Measurements from ENCODE around the gene ANAPC16.
A peak's percentile ranks its signal among the peaks of the same experiment; 100 is the strongest.
"Not testable (repeated sequence)": the region's sequence is repeated elsewhere in the genome, so short reads cannot be mapped to it uniquely, and the experiment has no call there.

Gene ANAPC16

DNA sequence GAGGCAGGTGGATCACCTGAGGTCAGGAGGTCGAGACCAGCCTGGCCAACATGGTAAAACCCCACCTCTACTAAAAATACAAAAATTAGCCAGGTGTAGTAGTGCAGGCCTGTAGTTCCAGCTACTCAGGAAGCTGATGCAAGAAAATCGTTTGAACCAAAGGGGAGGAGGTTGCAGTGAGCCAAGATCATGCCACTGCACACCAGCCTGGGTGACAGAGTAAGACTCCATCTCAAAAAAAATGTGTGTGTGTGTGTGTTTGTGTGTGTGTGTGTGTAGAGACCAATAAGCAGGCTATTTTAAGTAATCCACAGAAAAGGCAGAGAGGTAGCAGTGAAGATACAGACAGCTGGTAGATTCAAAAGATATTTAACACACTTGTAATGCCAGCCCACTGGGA, 7.3 kb upstream of the ANAPC16 start:
- intact Hi-C loops (cut with DNase I); DNase-seq: not testable (repeated sequence)

DNA sequence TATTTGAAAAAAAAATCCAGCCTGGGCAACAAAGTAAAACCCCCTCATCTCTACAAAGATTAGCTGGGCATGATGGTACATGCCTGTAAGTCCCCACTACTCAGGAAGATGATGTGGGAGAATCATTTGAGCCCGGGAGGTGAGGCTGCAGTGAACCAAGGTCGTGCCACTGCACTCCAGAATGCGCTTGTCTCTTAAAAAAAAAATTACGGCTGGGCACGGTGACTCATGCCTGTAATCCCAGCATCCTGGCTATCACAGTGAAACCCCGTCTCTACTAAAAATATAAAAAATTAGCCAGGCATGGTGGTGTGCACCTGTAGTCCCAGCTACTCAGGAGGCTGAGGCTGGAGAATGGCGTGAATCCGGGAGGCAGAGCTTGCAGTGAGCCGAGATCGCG, 4.4 kb upstream of the ANAPC16 start:
- intact Hi-C loops (cut with DNase I) = not testable (repeated sequence)
- peak in 1 of 10 donors; percentile 11 for DNase-seq

DNA sequence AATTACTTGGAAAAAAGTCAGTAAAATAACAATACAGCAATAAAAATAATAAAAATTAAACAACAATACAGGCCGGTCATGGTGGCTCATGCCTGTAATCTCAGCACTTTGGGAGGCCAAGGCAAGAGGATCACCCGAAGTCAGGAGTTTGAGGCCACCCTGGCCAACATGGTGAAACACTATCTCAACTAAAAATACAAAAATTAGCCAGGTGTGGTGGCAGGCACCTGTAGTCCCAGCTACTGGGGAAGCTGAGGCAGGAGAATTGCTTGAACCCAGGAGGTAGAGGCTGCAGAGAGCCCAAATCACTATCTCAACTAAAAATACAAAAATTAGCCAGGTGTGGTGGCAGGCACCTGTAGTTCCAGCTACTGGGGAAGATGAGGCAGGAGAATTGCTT, 4.0 kb upstream of the ANAPC16 start:
- DNase-seq; intact Hi-C loops (cut with DNase I): not testable (repeated sequence)

DNA sequence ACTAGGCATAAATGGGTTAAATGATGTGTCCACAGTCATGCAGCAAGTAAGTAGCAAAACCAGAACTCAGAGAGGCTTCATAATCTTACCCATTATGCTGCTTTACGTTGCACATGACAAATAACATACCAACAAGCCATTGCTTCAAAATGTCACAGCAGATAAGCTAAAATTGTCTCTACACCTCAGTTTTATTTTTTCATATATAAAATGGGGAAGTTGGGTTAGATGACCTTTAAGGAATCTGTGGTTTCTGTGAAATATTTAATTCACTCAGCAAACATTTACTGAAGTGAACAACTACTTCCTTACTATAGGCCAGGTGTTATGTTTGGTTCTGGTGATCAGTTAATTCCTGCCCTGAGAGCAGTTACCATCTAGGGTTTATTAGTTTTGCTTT, 2.5 kb downstream of the ANAPC16 start:
- intact Hi-C loops (cut with DNase I) = no loop called here

DNA sequence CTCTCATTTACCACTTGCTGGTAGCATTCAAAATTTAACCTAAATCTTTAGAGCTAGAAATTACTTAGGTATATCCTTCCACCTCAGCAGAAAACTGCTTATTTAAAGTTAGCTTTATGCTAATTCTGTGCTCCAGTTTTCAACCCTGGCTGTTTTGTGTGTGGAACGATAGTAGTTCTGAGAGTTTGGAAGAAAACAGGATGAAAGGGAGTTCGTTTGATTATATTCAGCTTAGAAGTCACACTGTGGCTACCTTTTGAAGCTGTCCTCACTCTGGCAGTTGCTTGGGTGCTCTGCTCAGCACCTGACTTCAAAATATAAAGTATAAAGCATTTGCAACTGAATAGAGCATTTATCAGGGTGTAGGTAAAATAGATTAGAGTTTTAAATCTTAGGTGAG, 2.9 kb downstream of the ANAPC16 start:
- intact Hi-C loops (cut with DNase I) = no loop called here
- no peak for DNase-seq

More for the DNA sequence above, 2.5 kb downstream of the ANAPC16 start:
- DNase-seq = no peak

DNA sequence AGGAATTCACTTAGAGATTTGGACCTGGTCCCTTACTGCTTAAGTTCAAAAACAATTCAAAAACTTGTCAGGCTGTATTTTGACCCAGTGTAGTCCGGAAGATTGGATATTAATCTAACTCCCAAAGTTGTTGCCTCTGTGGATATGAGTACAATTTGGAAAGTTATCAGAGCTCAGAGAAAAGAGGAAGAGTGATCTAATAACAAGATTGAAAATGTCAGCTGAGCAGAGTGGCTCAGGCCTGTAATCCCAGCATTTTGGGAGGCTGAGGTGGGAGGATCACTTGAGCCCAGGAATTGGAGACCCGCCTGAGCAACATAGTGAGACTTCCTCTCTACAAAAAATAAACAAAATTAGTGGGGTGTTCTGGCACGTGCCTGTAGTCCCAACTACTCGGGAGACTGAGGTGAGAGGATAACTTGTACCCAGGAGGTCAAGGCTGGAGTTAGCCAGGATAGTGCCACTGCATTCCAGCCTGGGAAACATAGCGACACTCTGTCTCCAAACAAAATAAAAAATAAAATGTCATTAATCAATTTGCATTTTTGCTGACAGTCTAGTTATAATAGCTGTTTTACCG, 3.5 kb downstream of the ANAPC16 start:
- peak in 1 of 10 donors; percentile 4 for DNase-seq
- intact Hi-C loops (cut with DNase I) = no loop called here

DNA sequence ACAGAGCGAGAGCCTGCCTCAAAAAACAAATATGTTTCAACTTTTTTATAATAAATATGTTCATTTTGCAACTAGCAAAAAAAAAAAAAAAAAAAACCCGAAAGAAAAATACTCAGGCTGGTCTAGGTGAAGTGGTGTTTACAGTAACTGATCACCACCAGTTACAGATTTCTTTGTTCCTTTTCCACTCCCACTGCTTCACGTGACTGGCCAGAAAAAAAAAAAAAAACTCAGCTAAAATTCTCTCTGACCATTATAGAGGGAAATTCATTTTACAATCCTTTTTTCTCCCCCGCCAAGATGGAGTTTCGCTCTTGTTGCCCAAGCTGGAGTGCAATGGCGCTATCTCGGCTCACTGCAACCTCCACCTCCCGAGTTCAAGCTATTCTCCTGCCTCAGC, 4.8 kb downstream of the ANAPC16 start:
- DNase-seq = no peak
- intact Hi-C loops (cut with DNase I) = loop anchor here (5.0 kb wide), 2 partner anchors 88 to 173 kb away; no protein-coding TSS in a partner anchor

DNA sequence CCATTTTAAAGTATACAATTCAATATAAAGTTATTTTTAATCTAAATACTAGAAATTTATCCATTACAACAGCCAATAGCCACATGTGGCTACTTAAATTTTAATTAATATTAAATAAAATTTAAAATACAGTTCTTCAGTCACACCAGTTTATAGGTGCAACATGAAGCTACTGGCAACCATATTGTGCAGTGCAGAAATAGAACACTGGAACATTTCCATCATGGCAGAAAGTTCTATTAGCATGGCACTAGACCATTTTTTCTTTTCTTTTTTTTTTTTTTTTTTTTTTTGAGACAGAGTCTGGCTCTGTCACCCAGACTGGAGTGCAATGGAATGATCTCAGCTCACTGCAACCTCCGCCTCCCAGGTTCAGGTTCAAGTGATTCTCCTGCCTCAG, 5.5 kb downstream of the ANAPC16 start:
- no peak for DNase-seq
- intact Hi-C loops (cut with DNase I) = loop anchor here (5.0 kb wide), 2 partner anchors 89 to 174 kb away; no protein-coding TSS in a partner anchor

DNA sequence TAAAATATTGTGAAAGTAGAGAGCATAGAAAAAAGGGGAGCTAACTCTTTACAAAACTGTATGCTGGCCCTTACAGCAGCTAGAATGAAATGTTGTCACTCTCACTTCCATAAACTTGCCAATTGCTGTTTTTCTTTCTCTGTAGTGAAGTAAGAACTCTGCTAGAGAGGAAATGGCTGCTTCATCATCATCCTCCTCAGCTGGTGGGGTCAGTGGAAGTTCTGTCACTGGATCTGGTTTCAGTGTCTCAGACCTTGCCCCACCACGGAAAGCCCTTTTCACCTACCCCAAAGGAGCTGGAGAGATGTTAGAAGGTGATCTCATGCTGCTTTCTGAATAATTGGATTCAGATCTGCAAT, 7.9 kb downstream of the ANAPC16 start:
- peak in 1 of 10 donors; percentile 30 for DNase-seq
- intact Hi-C loops (cut with DNase I) = loop anchor here (2.0 to 5.0 kb wide), 3 partner anchors 91 to 327 kb away; no protein-coding TSS in a partner anchor

DNA sequence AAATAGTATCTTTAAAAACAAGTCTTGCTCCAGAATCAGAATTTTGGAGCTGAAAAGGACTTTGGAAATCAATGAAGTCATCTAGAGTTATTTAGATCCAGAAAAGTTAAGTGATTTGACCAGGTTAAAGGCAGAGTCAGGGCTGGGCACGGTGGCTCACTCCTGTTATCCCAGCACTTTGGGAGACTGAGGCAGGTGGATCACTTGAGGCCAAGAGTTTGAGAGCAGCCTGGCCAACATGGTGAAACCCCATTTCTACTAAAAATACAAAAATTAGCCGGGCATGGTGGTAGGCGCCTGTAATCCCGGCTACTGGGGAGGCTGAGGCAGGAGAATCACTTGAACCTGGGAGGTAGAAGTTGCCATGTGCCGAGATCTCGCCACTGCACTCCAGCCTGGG, 8.4 kb downstream of the ANAPC16 start:
- DNase-seq = peak in 1 of 10 donors; percentile 65
- intact Hi-C loops (cut with DNase I) = loop anchor here (5.0 kb wide), 2 partner anchors 92 to 177 kb away; no protein-coding TSS in a partner anchor

DNA sequence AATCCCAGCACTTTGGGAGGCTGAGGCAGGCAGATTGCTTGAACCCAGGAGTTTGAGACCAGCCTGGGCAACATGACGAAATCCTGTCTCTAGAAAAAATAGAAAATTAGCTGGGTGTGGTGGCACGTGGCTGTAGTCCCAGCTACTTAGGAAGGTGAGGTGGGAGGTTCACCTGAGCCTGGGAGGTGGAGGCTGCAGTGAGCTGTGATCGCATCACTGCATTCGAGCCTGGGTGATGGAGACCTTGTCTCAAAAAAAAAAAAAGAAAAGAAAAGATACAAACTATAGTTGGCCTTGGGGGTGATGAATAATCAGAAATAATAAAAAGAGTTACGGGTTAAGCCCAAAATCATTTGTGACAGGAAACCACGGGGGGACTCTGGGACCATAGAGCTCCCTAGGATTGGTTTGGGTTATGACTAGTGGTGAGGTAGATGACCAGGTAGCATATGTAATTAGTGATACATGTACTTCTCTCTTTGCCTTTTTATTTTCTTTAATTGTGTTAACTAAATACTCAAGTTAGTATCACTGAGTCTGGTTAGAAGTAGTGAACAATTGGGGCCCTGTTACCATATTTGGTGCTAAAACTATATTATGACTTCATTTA, 10.7 kb downstream of the ANAPC16 start:
- intact Hi-C loops (cut with DNase I) = no loop called here
- DNase-seq = peak in 1 of 10 donors; percentile 64

DNA sequence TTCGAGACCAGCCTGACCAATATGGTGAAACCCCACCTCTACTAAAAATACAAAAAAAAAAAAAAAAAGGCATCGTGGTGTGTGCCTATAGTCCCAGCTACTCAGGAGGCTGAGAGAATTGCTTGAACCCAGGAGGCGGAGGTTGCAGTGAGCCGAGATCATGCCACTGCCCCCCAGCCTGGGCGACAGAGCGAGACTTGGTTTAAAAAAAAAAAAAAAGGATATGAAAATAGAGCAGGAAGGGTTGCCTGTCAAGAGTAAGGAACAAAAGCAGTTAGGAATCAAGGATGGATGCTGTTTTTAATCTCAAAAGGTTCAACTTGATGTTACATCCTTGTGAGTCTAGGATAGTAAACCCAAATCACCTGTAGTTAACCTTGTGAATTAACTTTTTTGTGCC, 12.0 kb downstream of the ANAPC16 start:
- peak in 1 of 10 donors; percentile 8 for DNase-seq
- intact Hi-C loops (cut with DNase I) = no loop called here

DNA sequence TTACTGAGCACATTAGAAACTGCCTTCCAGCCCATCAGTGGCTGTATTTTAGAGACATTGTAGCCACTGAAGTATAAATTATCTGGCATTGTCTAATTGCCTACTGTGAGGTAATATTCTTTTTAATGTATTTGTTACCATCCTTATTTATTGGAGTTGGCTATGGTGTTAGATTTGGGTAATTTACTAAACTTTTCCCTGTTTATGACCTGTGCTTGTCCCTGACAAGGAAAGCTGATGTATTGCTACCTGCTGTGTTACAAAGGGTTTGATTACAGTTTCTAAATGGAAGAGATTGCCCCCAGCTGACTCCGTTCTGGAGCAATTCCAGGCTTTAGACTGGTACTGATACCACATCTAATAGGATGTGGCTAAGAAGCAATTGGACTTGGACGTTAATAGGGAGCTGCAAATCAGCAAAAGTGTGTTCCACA, 12.5 kb downstream of the ANAPC16 start:
- intact Hi-C loops (cut with DNase I) = no loop called here
- DNase-seq = peak in 1 of 10 donors; percentile 29

DNA sequence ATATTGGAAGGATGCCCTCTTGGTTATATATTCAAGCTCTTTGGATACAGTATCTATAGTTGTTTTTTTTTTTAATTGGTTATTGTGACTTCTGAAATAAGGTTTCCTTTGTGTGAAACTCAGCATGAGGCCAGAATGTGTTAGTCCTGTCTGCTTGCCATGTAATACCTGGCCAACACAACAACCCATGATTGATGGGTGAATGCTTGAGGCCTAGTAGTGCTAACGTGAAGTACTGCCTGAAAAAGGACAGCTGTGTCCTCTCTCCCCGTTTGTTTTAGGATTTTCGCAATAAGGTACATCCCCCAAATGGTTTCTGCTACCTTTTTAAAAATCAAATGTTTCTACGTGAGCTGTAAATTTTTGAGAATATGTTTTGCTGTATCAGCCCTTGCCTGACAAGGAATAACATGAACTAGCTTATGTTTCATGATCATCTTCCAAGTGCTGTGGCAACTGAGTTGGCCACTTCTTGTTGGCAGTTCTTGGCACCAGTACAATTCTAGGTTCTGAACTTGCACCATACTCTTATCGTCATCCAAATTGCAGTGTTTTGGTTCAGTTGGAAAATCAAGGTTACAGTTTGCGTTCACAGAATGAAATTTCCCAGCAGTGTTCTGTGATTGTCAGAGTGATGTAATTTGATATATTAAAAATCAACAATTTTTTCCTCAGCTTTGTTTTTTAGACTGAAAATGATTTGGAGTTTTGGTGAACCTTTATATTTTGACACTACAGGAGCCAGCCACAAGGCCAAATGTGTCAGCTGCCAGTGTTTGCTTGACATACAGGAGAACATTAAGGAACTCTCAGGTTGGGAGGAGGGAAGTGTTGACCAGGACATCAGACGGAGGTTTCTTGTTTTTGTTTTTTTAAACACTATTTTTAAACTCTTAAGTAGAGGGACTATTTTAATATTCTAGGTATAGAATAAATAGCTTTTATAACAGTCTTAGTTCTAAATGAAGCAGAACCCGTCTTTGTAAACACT, 13.7 kb downstream of the ANAPC16 start:
- DNase-seq = peak in 1 of 10 donors; percentile 22
- intact Hi-C loops (cut with DNase I) = no loop called here

DNA sequence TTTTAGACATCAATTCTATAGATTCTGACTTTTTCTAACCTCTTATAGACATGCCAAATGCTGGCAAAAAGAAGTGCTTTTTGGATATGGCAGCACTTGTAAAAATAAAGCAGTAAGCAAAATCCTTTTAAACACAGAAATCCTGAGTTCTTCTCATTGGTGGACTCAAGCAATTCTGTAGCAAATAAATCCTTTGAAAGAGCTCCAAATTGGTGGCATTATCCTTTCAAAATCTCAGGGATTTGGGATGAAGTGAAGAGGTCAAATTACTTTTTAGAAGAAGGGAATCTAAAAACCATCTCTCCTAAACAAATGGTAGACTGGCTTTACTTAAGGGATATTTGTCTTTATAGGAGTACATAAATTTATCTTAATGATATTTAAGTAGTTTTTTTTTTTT, 17.8 kb downstream of the ANAPC16 start:
- DNase-seq = no peak
- intact Hi-C loops (cut with DNase I) = no loop called here

DNA sequence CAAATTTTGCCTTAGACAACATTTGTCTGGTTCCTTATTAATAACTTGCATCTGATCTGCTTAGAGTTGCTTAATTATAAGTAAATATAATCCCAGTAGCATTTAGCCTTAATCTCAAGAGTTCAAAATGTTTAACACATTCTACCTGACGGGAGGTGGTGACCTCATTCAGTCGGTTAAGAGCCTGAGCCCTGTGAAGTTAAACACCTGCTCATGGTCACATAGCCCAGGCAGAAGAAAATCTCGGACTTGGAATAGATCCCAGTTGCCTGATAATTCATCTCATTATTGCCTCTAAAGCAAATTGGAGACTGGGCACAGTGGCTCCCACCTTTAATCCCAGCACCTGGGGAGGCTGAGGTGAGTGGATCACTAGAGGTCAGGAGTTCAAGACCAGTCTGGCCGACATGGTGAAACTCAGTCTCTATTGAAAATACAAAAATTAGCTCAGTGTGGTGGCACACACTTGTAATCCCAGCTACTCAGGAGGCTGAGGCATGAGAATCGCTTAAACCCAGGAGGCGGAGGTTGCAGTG, 18.8 kb downstream of the ANAPC16 start:
- intact Hi-C loops (cut with DNase I) = no loop called here

DNA sequence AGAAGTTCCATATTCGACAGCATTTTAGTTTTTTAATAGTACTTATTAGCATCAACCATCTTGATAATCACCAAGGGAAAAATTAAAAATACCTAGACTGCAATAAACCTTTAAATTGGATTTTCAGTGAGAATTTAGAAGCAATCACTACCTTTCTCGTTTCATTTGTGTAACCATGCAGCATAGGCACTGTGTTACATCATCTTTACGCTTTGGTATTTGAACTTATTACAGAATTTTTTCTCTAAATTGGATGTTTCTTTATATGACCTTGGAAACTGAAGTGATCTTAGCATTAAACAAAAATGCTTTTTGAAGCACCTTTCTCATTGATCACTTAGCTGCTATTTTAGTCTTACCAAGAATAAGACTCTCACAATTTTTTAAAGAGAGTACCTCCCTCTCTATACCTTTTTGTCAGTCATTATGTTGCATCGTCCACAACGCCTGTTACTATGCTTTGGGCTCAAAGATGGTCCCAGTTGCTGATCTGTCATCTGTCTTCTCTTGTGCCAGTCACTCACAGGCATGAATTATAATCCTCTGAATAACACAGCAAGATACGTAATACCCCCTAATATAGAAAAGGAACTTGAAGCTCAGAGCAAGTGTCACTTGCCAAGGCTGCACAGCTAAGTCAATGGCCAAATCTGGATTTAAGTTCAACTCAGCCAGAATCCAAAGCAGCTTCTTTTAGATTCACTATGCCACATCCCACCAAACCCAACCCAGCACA, 19.9 kb downstream of the ANAPC16 start:
- intact Hi-C loops (cut with DNase I) = no loop called here

More for the DNA sequence above, 18.8 kb downstream of the ANAPC16 start:
- peak in 1 of 10 donors; percentile 8 for DNase-seq

DNA sequence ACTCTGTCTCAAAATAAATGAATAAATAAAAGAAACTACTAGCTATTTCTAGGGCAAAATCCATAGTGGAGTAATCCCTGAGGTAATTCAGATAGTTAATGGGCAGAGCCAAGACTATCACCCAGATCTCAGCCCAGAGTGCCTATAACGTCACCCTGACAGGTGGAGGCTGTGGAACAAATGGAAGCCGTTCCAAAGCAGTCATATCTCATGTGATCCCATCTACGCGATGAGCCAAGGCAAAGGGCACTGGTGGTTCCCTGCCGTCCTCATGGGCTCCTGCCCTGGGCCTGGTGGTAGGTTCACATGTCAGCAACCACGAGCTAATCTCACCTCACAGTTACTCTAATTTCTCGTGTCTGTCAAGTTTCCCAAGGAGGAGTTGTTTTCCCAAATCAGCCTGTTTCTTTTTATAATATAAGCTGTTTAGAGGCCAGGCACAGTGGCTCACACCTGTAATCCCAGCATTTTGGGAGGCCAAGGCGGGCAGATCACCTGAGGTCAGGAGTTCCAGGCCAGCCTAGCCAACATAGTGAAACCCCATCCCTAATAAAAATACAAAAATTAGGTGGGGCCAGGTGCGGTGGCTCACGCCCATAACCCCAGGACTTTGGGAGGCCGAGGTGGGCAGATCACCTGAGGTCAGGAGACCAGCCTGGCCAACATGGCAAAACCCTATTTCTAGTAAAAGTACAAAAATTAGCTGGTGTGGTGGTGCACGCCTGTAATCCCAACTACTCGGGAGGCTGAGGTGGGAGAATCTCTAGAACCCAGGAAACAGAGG, 22.8 kb downstream of the ANAPC16 start:
- peak in 2 of 10 donors; percentile 18 to 62 for DNase-seq
- intact Hi-C loops (cut with DNase I) = no loop called here

More for the DNA sequence above, 19.9 kb downstream of the ANAPC16 start:
- DNase-seq = no peak

DNA sequence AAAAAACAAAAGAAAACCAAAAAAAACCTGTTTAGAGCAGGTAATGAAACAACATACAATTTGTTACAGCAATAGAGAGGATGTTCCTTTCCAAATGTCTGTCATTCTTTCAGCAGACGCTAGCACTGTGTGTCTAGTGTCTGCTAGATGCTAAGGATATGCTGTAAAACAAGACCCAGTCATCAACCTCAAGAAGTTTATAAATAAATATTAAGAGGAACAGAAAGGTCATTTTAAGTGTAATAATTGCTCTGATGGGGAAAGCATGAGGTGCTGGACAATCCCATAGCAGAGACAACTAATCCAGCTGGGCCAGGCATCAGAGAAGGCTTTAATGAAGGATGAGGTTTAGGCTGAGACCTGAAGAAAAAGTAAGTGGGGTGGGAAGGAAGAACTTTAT, 23.6 kb downstream of the ANAPC16 start:
- intact Hi-C loops (cut with DNase I) = no loop called here
- DNase-seq = peak in 1 of 10 donors; percentile 1

Data from posterior cingulate gyrus (tissue), 11 donors.